ENCODE data around the gene CHTF18. TPM values are rescaled to one million over a fixed set of nuclear protein-coding genes. Genes with fewer than 3 reads are reported as not detected.

Gene CHTF18
- total RNA-seq, 1 experiment from 2014 or later = 30.9 TPM

- Mint-ChIP-seq H3K4me1 (ENCODE audit: insufficient read depth, unreplicated experiment) (no peaks in the 10 kb centered on the region), H3K27me3 (ENCODE audit: insufficient read depth, unreplicated experiment) (no peaks in the 10 kb centered on the region), H3K27ac (ENCODE audit: low read depth, unreplicated experiment) (no peak overlapping the region), H3K36me3 (ENCODE audit: insufficient read depth, unreplicated experiment) (peaks cover 3% of the 10 kb centered on the region), H3K4me3 (ENCODE audit: unreplicated experiment) (no peak overlapping the region), H3K9me3 (ENCODE audit: unreplicated experiment) (peaks cover 7% of the 10 kb centered on the region)
- DNase-seq (ENCODE audit: unreplicated experiment) = no peak
- no TSS peak for BruUV-seq (replicated peaks)
- intact Hi-C loops (cut with micrococcal nuclease) = no loop called here
- POLR2A ChIA-PET = no interaction called here
- no peak for TF ChIP-seq CTCF (IDR thresholded peaks at IDR 0.05; ENCODE audit: unreplicated experiment)
- CTCF ChIA-PET = interaction anchor here (0.6 kb wide), 1 partner anchor 276 kb away, joined by 3 read pairs; no protein-coding TSS in a partner anchor
Observed at GRCh38 chr16:845351-845745, 56.9 kb downstream of the CHTF18 start.

GRCh38 chr16:847151-847550 is 58.7 kb downstream of the CHTF18 start:
- Mint-ChIP-seq H3K27ac (ENCODE audit: low read depth, unreplicated experiment) (no peak overlapping the region), H3K9me3 (ENCODE audit: unreplicated experiment) (peaks cover 10% of the 10 kb centered on the region), H3K36me3 (ENCODE audit: insufficient read depth, unreplicated experiment) (peaks cover 5% of the 10 kb centered on the region), H3K27me3 (ENCODE audit: insufficient read depth, unreplicated experiment) (no peaks in the 10 kb centered on the region), H3K4me3 (ENCODE audit: unreplicated experiment) (no peak overlapping the region), H3K4me1 (ENCODE audit: insufficient read depth, unreplicated experiment) (no peaks in the 10 kb centered on the region)
- intact Hi-C loops (cut with micrococcal nuclease) = no loop called here
- CTCF ChIA-PET = no interaction called here
- no peak for DNase-seq (ENCODE audit: unreplicated experiment)
- TF ChIP-seq CTCF (IDR thresholded peaks at IDR 0.05; ENCODE audit: unreplicated experiment) = no peak
- no TSS peak for BruUV-seq (replicated peaks)
- POLR2A ChIA-PET = no interaction called here

Small RNAs within 50 kb of the gene (microRNA-seq; reads per million reads assigned to microRNA genes)
- gene MIR662 = not detected

Other genes with a start within 250 kb of the CHTF18 start
- gene PRR35, start 228.2 kb upstream of the CHTF18 start, total RNA-seq (2022) = not detected in 2 replicates
- not detected in 2 replicates for gene NHLRC4, start 221.6 kb upstream of the CHTF18 start, total RNA-seq (2022)
- 45.6 and 47.4 TPM in 2 replicates for gene PIGQ, start 218.7 kb upstream of the CHTF18 start, total RNA-seq (2022)
- gene RAB40C, start 198.6 kb upstream of the CHTF18 start, total RNA-seq (2022) = 17.1 and 17.7 TPM in 2 replicates
- 0.14 and 0.17 TPM in 2 replicates for gene WFIKKN1, start 157.6 kb upstream of the CHTF18 start, total RNA-seq (2022)
- 104 and 106 TPM in 2 replicates for gene METTL26, start 152.3 kb upstream of the CHTF18 start, total RNA-seq (2022)
- 43.6 and 44.6 TPM in 2 replicates for gene MCRIP2, start 146.8 kb upstream of the CHTF18 start, total RNA-seq (2022)
- 40.4 and 47.9 TPM in 2 replicates for gene WDR90, start 139.3 kb upstream of the CHTF18 start, total RNA-seq (2022)
- gene RHOT2, start 120.5 kb upstream of the CHTF18 start, total RNA-seq (2022) = 110 and 118 TPM in 2 replicates
- 3.0 and 4.5 TPM in 2 replicates for gene RHBDL1, start 112.9 kb upstream of the CHTF18 start, total RNA-seq (2022)
- gene STUB1, start 108.2 kb upstream of the CHTF18 start, total RNA-seq (2022) = 99.3 and 124 TPM in 2 replicates
- 23.6 and 33.4 TPM in 2 replicates for gene JMJD8, start 104.3 kb upstream of the CHTF18 start, total RNA-seq (2022)
- 12.2 and 13.9 TPM in 2 replicates for gene WDR24, start 98.2 kb upstream of the CHTF18 start, total RNA-seq (2022)
- gene FBXL16, start 82.8 kb upstream of the CHTF18 start, total RNA-seq (2022) = 40.5 and 48.2 TPM in 2 replicates
- 56.3 and 69.5 TPM in 2 replicates for gene METRN, start 73.5 kb upstream of the CHTF18 start, total RNA-seq (2022)
- 54.7 and 55.8 TPM in 2 replicates for gene ANTKMT, start 67.5 kb upstream of the CHTF18 start, total RNA-seq (2022)
- 4.6 and 6.0 TPM in 2 replicates for gene CCDC78, start 62.2 kb upstream of the CHTF18 start, total RNA-seq (2022)
- 20.1 and 24.5 TPM in 2 replicates for gene HAGHL, start 61.5 kb upstream of the CHTF18 start, total RNA-seq (2022)
- gene CIAO3, start 47.6 kb upstream of the CHTF18 start, total RNA-seq (2022) = 28.5 and 31.1 TPM in 2 replicates
- 18.1 and 25.2 TPM in 2 replicates for gene MSLN, start 27.9 kb upstream of the CHTF18 start, total RNA-seq (2022)
- gene RPUSD1, start 239 bp upstream of the CHTF18 start, total RNA-seq (2022) = 19.8 and 24.9 TPM in 2 replicates
- gene GNG13, start 12.1 kb downstream of the CHTF18 start, total RNA-seq (2022) = not detected in 2 replicates
- gene LMF1, start 182.4 kb downstream of the CHTF18 start, total RNA-seq (2022) = 9.9 and 11.2 TPM in 2 replicates
- gene SOX8, start 193.2 kb downstream of the CHTF18 start, total RNA-seq (2022) = not detected in 2 replicates